ENCODE measurements around the gene CADPS2. TPM values are rescaled to one million over a fixed set of nuclear protein-coding genes. Genes with fewer than 3 reads are reported as not detected.

The CADPS2 gene
- total and polyA plus RNA-seq, 10 of the 15 experiments (the other 5 are each of a cell fraction or from before 2014, with no cell fraction given) = 0.05 to 7.5 (median 0.25) TPM

DNA sequence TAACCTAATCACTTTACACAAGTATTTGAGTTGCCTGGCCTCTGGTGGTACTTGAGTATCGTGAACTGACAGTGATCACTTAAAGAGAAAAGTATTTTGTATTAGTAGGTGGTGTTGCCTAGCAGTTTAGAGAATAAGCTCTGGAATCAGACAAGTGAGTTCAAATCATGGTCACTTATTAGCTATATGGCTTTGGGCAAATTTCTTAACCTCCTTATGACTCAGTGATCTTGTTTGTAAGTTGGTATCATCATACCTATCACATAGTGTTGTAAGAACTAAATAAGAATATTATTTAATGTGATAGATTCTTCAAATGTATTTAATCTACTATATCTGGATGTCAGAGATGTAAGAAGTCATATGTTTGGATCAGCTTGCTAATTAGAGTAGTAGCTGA is 351.2 kb downstream of the CADPS2 start:
- H3K9ac ChIP-seq (ENCODE audit: control insufficient read depth, insufficient read depth, low read length) = no peak overlapping the region
- H3K79me2 ChIP-seq (ENCODE audit: control insufficient read depth, insufficient read depth, low read length) = no peaks in the 10 kb centered on the region
- no peak overlapping the region for H3K4me2 ChIP-seq (ENCODE audit: control insufficient read depth, insufficient read depth)
- H2AFZ ChIP-seq (ENCODE audit: control insufficient read depth, low read depth, low read length) = no peak overlapping the region
- ATAC-seq (no peak), FAIRE-seq (no peak), DNase-seq (ENCODE audit: low read depth, low spot score) (no peak)
- ChIA-PET CTCF (interaction anchor here (0.8 to 8.5 kb wide), 5 partner anchors 47 to 441 kb away, joined by 3 to 220 read pairs (median 8); no protein-coding TSS in a partner anchor), POLR2A (no interaction called here), RAD21 (ENCODE audit: unreplicated experiment) (interaction anchor here (0.9 to 10.2 kb wide), 2 partner anchors 84 to 315 kb away, joined by 3 to 173 read pairs; no protein-coding TSS in a partner anchor), SMC1A (ENCODE audit: uncharacterized antibody, unreplicated experiment) (interaction anchor here (1.4 to 5.4 kb wide), 4 partner anchors 12 to 441 kb away, joined by 4 to 36 read pairs (median 4); no protein-coding TSS in a partner anchor)
- 0% methylated on average over 1 of the region's 1 CpG for WGBS (ENCODE audit: insufficient coverage, insufficient replicate concordance, low lambda C conversion rate, missing lambda C conversion rate)
- no peaks in the 10 kb centered on the region for H3K4me1 ChIP-seq (ENCODE audit: control insufficient read depth, insufficient read depth, low read length)
- TF ChIP-seq RCOR1 (conservative IDR thresholded peaks at IDR 0.05; ENCODE audit: low read depth, low read length) = no peak
- TF ChIP-seq IKZF1 (conservative IDR thresholded peaks at IDR 0.05) = no peak
- TF ChIP-seq, protein P1, sequence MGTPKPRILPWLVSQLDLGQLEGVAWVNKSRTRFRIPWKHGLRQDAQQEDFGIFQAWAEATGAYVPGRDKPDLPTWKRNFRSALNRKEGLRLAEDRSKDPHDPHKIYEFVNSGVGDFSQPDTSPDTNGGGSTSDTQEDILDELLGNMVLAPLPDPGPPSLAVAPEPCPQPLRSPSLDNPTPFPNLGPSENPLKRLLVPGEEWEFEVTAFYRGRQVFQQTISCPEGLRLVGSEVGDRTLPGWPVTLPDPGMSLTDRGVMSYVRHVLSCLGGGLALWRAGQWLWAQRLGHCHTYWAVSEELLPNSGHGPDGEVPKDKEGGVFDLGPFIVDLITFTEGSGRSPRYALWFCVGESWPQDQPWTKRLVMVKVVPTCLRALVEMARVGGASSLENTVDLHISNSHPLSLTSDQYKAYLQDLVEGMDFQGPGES (IDR thresholded peaks at IDR 0.05) = no peak
- TF ChIP-seq CEBPB (IDR thresholded peaks at IDR 0.05; ENCODE audit: borderline replicate concordance in 1 of 2, low read depth in 2 of 2, low read length in 2 of 2) = no peak
- TF ChIP-seq ESRRA (IDR thresholded peaks at IDR 0.05; ENCODE audit: low read length) = no peak
- TF ChIP-seq MXI1 (IDR thresholded peaks at IDR 0.05; ENCODE audit: low read depth, low read length) = no peak
- TF ChIP-seq RUNX3 (IDR thresholded peaks at IDR 0.05; ENCODE audit: low read length) = no peak
- no peak for TF ChIP-seq CREB1 (IDR thresholded peaks at IDR 0.05; ENCODE audit: low read depth)
- H3K27ac ChIP-seq (ENCODE audit: control insufficient read depth, insufficient read depth) = no peak overlapping the region
- no peaks in the 10 kb centered on the region for H3K9me3 ChIP-seq (replicated peaks; ENCODE audit: control insufficient read depth, insufficient read depth, low read length)
- intact Hi-C loops (cut with micrococcal nuclease; ENCODE audit: unreplicated experiment) = loop anchor here (5.0 kb wide), 2 partner anchors 393 to 617 kb away; partner anchors contain the start of gene AASS
- H3K4me3 ChIP-seq = no peak overlapping the region
- H3K36me3 ChIP-seq (ENCODE audit: control insufficient read depth in 2 of 2, insufficient read depth in 2 of 2, low read length in 1 of 2) = no peaks in the 10 kb centered on the region
- no peaks in the 10 kb centered on the region for H3K27me3 ChIP-seq (replicated peaks in 1 of 2; ENCODE audit: control insufficient read depth in 2 of 2, insufficient read depth in 2 of 2, low read length in 1 of 2)
- in situ Hi-C loops (cut with MboI) = no loop called here
- H4K20me1 ChIP-seq (ENCODE audit: control insufficient read depth, insufficient read depth) = no peaks in the 10 kb centered on the region
- BruUV-seq (replicated peaks) = no TSS peak
